Measurements from ENCODE around the gene SOCS7.
"Not testable (repeated sequence)": the region's sequence is repeated elsewhere in the genome, so short reads cannot be mapped to it uniquely, and the experiment has no call there.

SOCS7 gene

DNA sequence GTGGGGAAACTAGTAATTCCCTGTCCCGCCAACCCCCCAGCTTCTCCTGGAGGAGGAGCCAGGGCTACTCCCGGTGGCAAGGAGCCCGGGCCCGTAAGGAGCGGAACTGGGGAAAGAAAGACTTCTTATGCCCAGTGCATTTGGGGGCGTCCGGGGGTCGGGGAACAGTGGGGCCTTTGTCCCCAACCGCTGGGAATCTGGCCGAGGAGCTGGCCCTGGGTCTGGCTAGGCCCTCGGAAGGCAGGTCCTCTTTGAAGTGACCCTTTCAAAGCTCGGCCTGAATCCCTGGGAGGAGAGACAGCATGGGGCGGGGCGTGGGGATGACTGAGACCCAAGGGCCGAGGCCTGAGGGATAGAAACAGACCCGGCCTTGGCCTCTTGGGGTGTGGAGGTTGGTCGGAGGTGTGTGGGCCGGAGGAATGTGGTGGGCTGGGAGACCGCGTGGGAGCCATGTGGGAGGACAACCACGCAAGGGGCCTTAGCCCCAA lies 82.6 kb downstream of the SOCS7 start:
- TF ChIP-seq, protein P1, sequence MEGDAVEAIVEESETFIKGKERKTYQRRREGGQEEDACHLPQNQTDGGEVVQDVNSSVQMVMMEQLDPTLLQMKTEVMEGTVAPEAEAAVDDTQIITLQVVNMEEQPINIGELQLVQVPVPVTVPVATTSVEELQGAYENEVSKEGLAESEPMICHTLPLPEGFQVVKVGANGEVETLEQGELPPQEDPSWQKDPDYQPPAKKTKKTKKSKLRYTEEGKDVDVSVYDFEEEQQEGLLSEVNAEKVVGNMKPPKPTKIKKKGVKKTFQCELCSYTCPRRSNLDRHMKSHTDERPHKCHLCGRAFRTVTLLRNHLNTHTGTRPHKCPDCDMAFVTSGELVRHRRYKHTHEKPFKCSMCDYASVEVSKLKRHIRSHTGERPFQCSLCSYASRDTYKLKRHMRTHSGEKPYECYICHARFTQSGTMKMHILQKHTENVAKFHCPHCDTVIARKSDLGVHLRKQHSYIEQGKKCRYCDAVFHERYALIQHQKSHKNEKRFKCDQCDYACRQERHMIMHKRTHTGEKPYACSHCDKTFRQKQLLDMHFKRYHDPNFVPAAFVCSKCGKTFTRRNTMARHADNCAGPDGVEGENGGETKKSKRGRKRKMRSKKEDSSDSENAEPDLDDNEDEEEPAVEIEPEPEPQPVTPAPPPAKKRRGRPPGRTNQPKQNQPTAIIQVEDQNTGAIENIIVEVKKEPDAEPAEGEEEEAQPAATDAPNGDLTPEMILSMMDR (conservative IDR thresholded peaks at IDR 0.05) = no peak
- H3K27ac ChIP-seq = no peak overlapping the region

DNA sequence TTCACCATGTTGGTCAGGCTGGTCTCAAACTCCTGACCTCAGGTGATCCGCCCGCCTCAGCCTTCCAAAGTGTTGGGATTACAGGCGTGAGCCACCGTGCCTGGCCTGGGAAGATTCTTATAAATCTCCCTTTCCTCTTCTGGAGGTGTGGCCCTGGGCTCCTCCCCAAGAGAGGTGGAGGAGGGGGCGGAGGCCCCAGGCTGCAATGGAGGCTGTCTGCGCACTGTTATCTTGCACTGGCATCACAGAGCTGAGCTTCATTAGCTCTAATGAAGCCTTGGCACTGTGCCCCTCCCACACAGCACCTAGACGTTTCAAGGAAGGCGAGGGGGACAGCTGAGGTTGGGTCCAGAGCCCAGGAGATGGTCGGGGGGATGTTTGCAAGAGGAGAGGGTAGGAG lies 84.2 kb downstream of the SOCS7 start:
- TF ChIP-seq, protein P1 (conservative IDR thresholded peaks at IDR 0.05) = no peak
- H3K27ac ChIP-seq = no peak overlapping the region

DNA sequence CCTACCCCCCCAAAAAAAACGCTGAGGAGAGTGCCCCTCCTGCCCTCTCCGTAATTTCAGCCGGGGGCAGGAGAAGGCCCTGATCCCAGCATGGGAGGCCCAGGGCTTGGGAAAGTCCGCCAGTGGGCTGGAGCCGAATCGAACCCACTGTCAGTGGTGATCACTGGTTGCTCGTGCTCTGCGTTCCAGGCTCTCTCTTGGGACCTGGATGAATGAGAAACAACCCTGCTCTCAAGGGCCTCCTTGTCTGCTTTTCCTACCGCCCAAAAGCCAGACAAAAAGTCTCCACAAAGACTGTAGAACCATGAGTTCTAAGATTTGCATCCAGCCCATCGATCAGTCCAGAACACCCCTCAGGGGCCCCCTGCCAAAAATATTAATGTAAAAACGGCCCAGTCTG lies 84.7 kb downstream of the SOCS7 start:
- TF ChIP-seq, protein P1 (conservative IDR thresholded peaks at IDR 0.05) = no peak
- no peak overlapping the region for H3K27ac ChIP-seq

DNA sequence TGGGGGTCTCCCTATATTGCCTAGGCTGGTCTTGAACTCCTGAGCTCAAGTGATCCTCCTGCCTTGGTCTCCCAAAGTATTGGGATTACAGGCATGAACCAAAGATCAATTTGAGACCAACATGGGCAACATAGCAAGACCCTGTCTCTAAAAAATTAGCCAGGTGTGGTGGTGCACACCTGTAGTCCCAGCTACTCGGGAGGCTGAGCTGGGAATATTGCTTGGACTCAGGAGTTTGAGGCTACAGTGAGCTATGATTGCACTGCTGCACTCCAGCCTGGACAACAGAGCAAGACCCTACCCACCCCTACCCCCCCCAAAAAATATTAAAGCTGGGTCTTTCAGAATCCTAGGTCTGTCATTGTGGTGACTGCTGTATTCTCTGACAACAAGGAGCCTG lies 85.7 kb downstream of the SOCS7 start:
- not testable (repeated sequence) for H3K27ac ChIP-seq

DNA sequence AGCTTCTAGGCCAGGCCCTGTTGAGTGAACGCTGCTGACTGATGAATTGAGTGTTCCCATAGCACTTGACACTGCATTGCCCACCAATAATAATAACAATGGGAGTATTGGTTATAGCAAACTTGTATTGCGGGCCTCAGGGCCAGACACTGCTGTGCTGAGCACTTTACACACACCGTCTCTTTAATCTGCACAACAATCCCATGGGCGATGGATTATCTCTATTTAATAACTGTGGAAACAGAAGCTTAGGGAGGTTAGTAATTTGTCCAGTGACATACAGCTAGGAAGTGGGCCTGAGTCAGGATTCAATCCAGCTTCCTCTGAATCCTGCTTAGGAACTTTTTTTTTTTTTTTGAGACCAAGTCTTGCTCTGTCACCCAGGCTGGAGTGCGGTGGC lies 87.8 kb downstream of the SOCS7 start:
- no peak overlapping the region for H3K27ac ChIP-seq
- TF ChIP-seq, protein P1 (conservative IDR thresholded peaks at IDR 0.05) = no peak

DNA sequence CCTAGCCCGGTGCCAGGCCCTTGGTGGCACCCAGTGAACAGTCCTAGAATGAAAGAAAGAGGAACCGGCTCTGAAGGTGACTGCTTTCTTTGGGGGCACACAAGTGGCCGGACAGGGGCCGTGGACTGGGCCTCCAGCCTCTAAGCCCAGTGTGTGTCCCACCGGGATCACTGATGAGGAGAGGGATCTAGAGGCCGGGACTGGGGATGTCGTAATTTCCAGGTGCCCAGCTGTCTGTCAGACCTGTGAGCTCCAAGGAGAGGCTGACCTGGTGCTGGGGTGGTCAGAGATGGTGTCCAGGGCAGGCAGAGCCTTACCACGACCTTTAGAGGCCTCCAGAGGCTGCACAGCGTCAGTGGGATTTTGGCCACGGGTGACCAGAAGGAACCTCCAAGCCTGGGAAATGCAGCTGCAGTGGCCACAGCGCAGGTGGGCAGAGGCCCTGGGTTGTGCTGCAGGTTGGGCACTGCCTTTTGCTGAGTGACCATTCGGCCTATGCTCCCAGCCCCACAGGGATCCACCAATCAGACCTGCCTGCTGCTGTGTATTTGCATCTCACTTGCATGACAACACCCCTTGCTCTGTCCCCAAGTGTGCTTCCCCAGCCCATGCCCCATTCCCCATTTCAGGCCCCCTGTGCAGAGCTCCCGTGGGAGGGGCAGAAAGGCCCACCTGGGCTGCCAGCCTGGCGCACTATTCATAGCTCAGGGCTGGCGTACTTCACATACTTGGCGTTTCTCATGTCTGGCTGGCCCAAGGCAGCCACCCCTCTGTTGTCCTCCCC lies 89.2 kb downstream of the SOCS7 start:
- TF ChIP-seq, protein P1 (conservative IDR thresholded peaks at IDR 0.05) = no peak
- H3K27ac ChIP-seq = no peak overlapping the region

DNA sequence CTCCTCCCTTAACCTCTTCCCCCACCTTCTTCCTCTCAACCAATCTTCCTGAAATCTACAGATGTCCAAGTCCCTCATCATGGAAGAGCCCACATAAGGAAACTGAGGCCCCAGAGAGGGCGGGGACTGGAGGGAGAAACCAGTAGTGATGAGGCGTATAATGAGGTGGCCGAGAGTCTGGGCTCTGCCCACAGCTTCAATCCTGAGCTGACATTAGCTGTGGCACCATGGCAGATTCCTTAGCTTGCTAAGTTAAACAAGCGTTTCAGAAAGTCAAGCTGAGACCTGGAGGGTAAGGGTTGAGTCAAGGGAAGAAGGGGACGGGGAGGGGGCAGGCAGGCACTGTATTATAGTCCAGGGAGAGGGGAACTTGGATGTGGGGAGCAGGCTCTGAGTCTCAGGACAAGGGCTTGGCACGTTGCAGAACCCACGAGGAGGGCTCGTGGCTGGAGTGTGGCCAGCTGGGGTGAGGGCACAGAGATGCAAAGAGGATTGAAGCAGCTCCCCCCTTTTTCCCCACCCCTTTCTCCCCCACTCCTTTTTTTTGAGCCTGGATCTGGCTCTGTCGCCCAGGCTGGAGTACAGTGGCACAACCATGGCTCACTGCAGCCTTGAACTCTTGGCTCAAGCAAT lies 89.9 kb downstream of the SOCS7 start:
- no peak overlapping the region for H3K27ac ChIP-seq
- TF ChIP-seq, protein P1 (conservative IDR thresholded peaks at IDR 0.05) = no peak

DNA sequence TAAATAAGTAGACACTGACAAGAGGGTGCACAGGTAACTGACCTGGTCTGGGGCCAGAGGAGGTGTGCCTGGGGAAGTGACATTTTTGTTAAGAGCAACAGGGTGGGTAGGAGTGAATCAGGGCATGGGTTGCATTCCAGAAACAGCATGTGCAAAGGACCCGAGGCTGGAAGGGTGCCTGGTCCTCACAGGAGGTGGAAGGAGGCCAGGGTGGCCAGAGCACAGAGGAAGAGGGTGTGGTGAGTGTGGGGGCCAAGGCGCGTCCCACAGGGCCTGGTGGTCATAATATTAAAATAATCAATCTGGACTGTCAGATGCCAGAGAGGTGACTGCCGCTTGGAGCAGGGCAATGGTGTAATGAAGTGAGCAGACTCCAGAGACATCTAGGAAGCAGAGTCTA lies 90.9 kb downstream of the SOCS7 start:
- H3K27ac ChIP-seq = no peak overlapping the region
- TF ChIP-seq, protein P1 (conservative IDR thresholded peaks at IDR 0.05) = no peak
